GM21515 (cell line): ENCODE measurements around the gene CYP27C1.

Source experiments
- ATAC-seq: cut with Tn5 transposase; IDR thresholded peaks from one replicate; pipeline ENCODE4 v1.9.1; 2021; ENCODE audit not compliant: unreplicated experiment

Gene CYP27C1

DNA sequence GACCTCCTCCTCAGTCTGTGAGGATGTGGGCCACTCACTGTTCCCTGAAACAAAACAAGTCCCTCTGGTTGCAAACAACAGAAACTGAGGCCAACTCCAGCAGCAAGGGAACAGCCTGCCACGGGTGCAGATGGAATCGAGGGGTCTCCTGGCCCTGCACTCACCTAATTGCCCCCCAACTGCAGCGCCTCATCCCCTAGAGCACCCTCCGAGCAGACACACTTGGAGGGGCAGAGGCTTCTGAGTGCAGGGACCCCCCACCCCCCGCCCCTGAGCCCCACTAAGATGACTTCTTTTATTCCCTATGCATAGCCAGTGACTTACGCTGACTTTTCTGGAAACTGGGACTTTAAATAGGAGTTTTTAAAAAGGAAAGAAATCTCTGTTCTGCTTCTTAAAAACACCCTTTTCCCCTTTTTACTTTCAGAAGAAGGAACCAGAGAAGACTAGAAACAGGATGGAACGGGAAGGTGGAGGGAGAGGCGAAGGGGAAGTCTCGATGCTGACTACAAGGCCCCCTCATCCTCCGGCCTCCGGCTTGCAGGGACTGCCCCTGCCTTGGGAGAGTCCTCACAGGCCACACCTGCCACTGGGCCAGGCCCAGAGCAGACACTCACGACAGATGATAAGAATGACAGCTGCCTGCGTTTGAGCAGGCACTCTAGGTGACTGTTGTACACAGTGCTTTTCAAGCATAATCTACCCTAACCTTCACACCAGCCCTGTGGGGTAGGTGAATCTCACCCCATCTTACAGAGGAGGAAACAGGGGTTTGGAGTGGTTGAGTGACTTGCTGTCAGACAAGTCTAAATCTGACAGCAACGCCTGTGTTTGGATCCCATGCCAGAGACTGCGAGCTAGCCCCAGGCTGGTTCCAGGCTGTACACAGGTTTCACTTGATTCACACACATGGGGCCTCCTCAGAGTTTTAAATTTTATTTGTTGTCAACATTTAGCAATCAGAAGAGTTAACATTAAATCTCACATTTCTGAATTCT lies 85.0 kb downstream of the CYP27C1 start:
- ATAC-seq: no peak

DNA sequence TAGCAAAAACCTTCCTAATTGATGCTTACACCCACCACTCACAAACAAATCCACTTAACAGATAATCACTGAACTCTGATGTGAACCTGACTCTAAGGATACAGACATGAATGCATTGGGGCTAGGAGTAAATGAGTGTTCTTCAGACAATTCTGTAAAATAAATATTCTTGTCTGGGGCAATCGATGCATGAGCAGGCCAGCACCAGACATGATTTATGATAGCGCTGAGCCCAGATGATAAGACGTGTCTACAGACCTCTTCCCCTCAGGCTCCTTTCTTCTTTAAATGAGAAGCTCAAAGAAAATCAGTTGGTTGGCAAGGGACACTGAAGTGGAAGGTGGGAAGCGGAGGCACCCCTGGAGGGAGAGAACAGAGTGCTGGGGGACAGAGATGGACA lies 85.9 kb downstream of the CYP27C1 start:
- ATAC-seq: no peak
